ENCODE data around the gene NR5A2.

Gene NR5A2

GRCh38 chr1:200036619-200037270 is 9.2 kb downstream of the NR5A2 start:
- FAIRE-seq, result no peak

- no peak for FAIRE-seq
Measured at GRCh38 chr1:200037501-200037900, 10.0 kb downstream of the NR5A2 start.

- no peak for FAIRE-seq
Measured at GRCh38 chr1:200037904-200038303, 10.4 kb downstream of the NR5A2 start.

DNA sequence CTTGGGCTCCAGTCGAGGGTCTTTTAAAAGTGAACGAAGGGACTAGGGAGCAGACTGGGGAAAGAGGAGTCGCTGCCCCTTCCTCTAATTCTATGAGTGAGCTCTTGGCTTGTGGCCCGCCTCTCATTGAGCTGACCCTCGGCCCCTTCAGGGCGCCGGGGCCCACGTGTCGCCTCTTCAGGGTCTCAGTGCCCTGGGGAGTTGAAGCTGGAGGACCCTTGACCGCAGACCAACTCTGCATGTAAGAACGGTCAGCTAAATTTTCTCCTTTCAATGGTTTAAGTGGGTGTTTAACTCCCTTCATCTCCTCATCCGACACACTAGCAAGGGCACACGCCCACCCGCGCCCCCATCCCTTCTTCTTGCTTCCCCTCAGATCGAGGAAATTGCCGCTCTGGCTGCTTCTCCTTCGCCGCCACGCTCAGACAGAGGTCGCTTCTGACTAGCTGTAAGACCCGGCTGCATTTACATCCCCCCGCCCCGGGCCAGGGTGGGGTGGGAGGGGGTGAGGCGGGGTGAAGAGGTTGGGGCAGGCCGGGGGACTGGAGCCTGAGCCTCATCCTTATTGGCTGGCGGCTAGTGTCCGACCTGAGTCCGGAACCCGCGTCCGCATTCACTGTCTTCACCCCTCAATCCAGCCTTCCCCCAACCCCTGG is 10.9 kb downstream of the NR5A2 start:
- no peak for FAIRE-seq

- FAIRE-seq, result no peak
Measured at GRCh38 chr1:200038981-200039848, 11.7 kb downstream of the NR5A2 start.

DNA sequence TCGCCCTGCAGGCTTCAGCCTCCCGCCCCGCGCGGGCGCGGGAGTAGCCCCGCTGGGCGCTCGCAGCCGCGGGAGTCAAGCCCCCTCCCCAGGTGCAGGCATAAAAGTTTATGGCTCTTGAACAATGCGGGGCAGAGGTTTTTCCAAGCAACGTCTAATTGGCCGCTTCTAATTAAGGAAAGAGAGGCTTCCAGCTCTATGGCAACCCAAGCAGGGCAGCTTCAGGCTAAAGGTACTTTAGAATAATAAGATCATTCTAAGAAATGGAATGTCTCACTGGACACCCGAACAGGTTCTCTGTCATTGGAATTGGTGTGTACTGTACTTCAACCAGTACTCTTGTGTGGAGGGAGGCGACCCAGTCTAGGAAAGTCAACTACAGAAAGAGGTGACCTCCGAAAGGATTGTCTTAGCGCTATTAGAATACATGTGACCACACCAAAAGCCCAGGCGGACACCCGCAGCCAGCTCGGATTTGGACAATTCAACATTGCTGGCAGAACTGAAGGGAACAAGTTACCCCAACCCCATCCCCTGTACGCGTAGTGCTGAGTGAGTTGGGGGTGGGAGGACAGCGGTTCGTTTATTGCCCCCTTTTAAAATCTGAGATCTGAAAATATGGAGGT is 12.5 kb downstream of the NR5A2 start:
- no peak for FAIRE-seq

- FAIRE-seq, result no peak
Measured at GRCh38 chr1:200040481-200041138, 13.1 kb downstream of the NR5A2 start.

DNA sequence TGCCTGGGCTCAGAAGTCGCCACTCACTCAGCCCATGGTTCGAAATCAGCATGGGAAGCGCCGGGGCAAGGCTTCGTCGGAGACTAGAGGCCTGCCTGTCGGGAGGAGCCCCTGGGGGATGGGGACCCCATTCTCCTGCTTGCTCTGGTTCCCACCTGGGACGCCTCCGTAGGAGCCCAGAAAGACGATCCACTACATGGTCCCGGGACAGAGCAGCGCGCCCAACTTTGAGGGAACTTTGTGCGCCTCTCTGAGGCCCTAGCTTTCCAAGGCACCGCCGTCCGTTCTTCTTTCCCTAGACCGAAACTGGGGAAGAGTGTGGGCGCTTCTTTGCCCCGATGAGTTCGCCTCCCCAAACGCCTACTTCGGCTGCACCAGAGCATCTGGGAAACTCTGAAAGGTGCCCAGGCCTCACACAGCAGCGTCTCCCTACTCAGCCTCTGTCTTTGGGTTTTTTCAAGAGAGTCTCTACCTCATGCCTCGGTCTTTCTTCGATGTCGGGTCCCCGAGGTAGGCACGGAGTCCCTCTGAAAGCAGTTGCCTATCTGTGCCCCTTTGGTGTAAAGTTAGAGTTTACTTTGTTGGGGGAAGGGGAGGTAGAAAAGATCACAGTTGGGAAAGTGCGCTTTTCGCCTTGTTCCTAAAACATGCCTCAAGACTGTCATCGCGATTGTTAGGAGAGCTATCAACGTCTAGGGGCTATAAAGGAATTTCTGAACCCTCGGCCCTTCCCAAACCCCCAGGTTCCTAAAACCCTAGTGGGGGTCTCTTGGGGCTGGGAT is 14.0 kb downstream of the NR5A2 start:
- no peak for FAIRE-seq

- FAIRE-seq, result no peak
Measured at GRCh38 chr1:200042119-200042551, 14.6 kb downstream of the NR5A2 start.

- FAIRE-seq, result no peak
Measured at GRCh38 chr1:200042552-200043335, 15.2 kb downstream of the NR5A2 start.

GRCh38 chr1:200043336-200043668 is 15.8 kb downstream of the NR5A2 start:
- no peak for FAIRE-seq

DNA sequence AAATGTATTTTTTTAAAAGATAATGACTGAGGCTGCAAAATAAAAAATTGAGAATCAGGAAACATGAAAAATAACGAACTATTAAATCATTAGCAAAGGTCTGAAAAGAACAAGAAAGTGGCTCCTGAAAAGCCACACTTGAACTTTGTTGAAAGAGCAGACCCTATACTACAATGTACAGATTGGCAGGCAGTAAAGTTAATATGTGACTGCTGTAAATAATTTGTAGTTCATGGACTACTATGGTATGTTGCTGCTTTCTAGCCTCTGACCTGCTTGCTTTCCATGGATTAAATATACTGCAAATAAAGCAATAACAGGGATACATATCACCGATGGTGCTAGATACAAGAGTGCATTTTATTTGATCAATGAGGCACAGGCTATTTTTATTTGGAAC is 18.6 kb downstream of the NR5A2 start:
- FAIRE-seq, result no peak

- no peak for FAIRE-seq
Measured at GRCh38 chr1:200048244-200048643, 20.7 kb downstream of the NR5A2 start.

GRCh38 chr1:200049810-200050209 is 22.3 kb downstream of the NR5A2 start:
- FAIRE-seq, result no peak

DNA sequence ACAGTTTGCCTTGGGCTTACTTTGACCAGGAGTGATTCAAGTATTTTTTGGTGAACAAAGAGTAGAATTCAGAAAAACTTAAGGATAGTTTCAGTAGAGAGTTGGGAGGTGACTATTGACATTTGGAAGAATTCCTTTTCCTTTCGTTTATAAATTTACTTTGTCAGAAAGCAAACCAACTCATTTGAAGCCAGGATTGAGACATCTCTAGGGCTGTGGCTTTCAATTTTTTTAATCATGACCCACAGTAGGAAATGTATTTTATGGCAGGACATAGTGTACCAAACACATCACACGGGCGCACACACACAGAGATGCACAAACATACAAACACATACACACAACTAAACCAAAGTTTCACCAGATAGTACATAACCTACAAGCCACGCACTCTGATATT is 24.1 kb downstream of the NR5A2 start:
- FAIRE-seq, result no peak

DNA sequence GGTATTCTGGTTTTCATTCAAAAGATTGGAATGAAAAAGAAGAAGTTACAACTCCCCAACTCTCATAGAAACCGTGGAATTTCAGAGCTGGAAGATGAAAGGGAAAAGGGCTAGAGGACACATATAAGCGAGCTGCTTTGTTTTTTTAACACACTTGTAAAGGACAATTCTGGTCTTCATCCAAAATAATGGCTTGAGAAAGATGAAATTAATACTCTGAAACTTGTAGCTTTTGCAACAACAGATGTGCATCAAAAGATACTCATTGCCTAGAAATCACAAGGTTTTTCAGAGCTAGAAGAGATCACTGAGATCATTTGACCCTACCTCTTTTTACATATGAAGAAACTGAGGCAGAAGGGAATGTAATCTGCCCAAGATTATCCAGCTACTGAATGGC is 25.6 kb downstream of the NR5A2 start:
- no peak for FAIRE-seq

DNA sequence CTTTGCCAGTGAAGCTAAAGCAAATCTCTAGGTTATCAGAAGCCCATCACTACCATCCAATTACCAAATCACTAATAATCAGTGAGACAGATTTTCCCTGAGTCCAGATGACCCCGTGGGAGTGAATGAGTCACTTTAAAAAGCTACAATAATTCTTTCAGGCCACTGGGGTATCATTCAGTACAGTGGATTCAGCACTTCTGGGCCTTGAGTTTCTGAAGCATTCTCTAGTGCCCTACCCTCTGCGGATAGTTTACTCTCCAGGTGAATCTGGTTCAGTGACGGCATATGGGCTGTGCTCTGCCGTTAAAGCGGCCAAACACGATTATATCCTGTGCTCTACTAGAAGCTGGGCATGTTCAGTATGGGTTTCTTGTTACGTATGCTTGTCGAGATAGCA is 26.1 kb downstream of the NR5A2 start:
- FAIRE-seq, result no peak

DNA sequence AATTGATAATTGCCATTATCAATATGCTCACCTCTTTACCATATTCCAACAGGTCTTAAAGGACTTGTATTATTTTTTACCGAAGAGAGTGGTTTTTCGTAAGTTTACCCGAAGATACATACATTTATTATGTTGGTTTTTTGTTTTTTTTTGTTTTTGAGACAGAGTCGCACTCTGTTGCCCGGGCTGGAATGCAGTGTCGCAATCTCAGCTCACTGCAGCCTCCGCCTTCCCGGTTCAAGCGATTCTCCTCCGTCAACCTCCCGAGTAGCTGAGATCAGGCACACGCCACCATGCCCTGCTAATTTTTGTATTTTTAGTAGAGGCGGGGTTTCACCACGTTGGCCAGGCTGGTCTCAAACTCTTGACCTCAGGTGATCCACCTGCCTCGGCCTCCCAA is 30.8 kb downstream of the NR5A2 start:
- FAIRE-seq, result no peak

DNA sequence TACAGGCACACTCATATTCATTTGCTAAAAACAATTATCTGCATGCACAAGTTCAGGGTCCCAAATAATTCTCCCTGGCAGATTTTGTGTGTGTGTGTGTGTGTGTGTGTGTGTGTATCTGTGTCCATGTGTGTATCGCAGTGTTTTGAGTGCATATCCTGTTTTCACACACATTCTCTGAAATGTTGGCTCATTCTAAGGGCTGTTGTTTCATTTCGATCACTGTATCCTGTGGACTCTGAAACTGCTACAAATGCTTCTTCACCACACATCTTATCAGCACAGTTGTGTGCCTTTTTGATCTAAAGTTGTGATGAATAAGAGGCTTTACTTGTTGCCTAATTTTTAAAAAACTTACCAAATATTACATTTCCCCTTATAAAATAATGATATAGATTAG is 34.6 kb downstream of the NR5A2 start:
- FAIRE-seq, result no peak

GRCh38 chr1:200072636-200073285 is 45.3 kb downstream of the NR5A2 start:
- FAIRE-seq, result no peak

GRCh38 chr1:200073286-200073637 is 45.8 kb downstream of the NR5A2 start:
- FAIRE-seq, result no peak
